GM12891 (cell line): Measurements from ENCODE around the gene SEC62.

Experiments
- POLR2AphosphoS5 ChIP-seq: IDR thresholded peaks from 2 replicates; pipeline ENCODE4 v1.6.1; 2011; ENCODE audit warnings: low read depth, low read length, control low read depth
- TAF1 ChIP-seq: IDR thresholded peaks from 2 replicates; pipeline ENCODE4 v1.6.1; 2011; ENCODE audit warnings: low read depth, low read length, control low read depth

- TF ChIP-seq TAF1: no peak
- TF ChIP-seq POLR2AphosphoS5: no peak
Measured at GRCh38 chr3:169931747-169932520, 34.7 kb upstream of the SEC62 start.
